GM18519 (cell line): Measurements from ENCODE around the gene AUTS2.

Experiments
- ATAC-seq: cut with Tn5 transposase; IDR thresholded peaks from one replicate; pipeline ENCODE4 v1.9.1; 2021; ENCODE audit warnings: mild to moderate bottlenecking, moderate library complexity; ENCODE audit not compliant: unreplicated experiment, low FRiP score

Gene AUTS2

DNA sequence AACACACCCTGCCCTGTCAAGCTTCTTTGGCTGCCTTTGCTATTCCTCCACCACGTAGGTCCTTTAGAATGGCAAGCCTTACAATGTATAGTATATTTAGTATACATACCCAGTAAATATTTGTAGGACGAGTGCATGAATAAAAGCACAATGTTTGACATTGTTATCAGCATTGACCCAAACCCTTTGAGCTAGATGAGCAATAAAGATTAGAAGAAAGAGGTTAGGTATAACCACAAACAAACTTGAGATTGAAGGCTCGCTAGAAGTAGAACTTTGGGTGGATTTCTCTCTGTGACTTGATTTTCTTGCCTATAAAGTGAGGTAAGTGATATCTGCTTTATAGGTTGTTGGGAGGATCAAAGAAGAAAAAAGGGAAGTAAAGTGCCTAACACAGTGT, 972.7 kb downstream of the AUTS2 start:
- ATAC-seq: no peak

DNA sequence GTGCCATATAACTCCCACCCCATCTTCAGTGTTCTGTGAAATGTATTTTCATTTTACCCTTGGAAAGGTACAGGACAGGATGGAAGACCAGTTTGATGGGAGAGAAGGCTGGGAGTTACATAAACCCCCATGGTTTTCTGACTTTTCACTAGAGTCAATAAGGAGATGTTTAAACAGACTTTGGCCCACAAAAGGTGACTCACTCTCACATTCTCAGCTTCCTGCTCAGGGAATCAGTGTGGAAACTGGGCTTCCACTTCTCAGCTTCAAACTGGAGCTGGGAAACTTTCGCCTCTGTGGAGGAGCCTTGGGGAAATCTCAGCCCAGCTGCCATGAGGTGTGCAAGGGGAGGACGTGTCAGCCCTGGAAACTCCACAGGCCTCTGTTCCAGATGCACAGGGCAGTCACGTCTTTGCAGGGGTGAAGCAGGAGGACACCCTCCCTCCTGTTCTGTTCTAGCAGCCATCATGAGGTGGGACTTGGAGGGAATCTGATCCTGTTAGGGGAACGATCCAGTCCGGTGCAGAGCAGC, 973.2 kb downstream of the AUTS2 start:
- no peak for ATAC-seq

DNA sequence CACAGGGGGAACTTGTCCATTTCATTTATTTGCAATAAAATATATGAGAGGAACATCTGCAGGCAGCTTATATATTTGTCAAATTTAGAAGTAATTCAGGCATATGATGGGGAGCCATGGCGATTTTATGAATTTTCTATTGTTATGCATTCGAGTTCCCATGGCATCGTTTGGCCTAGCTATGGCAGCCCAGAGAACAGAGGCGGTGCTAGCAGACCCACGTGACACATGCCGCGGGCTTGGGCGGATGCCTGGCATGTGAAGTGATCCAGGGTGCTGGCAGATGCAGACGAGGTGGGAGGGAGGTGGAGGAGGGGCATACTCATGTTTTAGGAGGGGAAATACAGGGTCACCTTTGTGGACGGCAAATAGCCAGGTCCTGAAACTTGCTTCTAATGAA, 973.7 kb downstream of the AUTS2 start:
- ATAC-seq: no peak

DNA sequence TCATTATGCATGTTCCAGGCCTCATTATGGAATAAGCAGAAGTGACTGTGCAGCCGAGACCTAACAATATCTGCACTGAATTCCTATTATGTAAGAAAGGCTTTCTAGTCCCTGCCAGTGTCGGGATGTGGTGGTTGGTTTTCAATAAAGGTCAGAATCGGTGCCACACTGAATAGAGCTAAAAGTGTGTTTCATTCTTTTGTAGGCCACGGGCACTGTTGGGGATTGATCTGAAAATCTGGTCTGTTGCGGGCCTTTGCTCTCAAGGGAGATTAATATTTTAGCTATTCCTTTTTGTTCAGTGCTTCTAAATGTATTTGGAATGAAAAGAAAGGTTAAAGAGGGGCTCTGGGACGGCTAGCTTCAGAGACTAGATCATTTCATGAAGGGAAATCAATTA, 974.3 kb downstream of the AUTS2 start:
- no peak for ATAC-seq

DNA sequence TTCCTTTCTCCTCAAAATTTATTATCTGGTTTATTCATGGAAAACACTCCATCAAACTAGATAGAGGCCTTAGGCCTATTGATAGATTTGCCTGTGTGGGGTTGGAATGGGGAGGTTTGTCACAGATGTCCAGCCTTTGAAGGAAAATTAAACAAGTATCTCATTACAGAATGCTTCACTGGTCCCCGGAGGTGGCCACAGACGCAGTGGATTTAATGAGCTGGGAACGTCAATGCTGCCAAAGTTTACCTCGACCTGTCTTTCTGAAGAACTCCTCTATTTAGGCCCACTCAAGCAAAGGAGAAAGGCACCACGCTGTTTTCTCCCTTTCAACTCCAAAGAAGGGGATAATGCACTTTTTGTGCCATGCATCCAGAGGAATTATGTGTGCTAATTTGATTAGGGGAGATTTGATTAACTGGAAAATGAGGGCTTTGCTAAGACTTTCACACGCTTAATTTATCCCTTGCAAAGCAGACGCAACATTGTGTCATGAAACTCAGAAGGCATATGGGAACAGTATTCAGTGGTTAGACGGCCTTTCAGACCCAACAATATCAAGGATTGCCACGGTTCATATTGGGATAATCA, 974.9 kb downstream of the AUTS2 start:
- ATAC-seq: no peak

DNA sequence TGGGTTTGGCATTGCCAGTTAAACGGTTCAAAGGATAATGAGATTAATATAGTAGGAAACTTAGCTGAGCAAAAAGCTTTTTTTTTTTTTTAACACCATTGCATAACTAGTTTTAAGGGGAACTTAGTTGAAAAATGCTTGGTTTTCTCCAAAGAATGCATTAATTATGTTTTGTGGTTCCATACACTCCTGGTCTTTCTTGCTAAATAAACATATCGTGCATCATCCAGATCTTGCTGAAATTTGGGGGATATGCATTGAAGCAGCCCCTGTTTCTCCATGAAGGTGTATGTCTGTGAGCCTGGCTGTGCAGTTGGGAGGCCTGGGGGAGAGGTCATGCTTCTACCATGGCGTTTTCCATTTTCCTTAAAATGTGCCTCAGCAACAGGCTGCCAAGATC, 975.4 kb downstream of the AUTS2 start:
- no peak for ATAC-seq

DNA sequence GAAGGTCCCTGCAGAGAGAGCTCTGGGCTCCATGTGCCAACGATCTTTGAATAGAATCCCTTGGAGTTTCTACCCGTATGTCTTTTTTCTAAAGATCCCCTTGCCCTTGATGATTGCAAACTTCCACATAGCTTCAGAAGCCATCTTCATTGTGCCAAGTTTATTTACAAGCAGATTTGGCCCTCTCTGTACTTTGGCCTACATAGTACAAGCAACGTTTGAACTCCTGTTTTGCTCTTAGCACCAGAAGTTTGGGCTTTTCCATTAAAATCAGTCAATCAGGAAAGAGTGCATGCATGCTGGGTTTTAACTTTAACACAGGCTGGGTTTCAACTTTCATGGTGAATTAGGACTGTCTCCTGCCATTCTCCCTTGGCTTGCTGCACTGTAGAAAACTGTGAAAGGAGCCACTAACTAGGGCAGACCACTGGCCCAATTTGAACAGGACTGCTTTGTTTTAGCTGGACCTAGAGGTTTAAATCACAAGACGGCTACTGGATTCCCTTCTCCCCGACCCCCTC, 976.1 kb downstream of the AUTS2 start:
- no peak for ATAC-seq

DNA sequence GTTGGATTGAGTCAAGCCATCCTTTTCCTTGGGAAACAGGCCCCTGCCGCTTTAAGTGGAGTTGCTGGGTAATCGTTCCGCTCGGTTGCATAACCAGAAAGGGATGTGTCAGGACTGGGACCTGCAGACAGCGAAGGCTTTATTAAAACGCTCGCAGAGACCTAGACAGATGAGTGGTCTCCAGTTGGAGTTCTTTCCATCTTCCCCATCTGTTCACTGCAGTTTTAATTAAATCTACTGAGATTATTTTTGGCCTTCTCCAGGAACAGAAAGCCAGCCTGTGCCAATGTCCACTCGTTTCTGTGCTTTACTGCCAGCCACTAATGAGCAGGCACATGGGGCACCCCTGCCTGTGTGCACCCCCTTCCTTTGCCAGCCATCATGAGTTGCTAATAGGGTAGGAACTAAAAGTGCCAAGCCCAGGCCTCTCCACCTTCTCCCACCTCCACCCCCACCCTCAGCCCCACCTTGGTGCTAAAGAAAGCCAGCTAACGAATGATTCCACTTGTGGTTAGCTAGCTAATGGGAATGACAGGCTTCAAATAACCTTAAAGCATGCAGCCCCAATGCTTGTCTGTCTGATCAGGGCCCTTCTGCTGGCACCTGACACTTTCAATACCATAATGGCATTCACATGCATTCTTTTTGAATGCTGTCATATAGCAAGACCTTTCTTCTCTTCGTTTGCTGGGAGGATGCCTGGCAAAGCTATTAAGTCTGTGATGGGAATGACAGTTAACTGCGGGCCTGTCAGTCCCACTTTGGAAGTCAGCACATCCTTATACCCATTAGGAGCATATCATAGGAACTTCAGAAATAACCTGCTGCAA, 976.9 kb downstream of the AUTS2 start:
- ATAC-seq: no peak

DNA sequence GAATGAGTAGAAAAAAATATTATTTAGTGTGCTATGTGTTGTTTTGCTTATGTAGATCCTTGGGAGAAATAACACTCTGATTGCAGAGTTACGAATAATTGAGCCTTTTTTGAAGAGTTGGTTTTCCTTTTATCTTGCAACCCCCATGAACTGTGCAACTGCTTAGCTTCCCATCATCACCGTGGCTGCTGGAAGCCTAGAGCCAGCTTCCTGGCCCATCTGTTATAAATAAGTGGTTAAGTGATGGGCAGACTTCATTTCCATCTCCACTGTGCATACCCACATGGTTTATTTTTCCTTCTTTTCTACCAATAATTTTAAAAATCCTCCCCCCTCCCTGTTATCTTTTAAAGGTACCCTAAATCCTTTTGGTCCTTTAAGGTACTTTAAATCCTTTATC, 978.8 kb downstream of the AUTS2 start:
- ATAC-seq: no peak

DNA sequence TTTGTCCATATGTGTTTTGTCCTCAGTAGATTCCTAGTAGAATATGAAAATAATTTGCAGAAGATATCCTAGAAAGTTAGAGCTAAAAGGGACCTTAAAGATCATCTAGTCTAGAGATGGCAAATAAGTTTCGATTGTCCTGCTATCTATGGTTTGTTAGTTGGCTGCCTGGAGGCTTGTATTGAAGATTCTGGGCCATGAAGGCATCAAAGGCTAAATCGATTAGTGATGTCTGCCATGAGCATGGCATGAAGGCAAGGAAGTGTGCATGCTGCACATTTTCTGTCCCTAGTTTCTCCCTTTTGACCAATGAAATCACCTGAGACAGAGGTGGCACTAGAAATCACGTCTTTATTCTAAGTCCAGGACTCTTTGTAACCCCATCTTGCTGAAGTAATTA, 979.9 kb downstream of the AUTS2 start:
- ATAC-seq: no peak

DNA sequence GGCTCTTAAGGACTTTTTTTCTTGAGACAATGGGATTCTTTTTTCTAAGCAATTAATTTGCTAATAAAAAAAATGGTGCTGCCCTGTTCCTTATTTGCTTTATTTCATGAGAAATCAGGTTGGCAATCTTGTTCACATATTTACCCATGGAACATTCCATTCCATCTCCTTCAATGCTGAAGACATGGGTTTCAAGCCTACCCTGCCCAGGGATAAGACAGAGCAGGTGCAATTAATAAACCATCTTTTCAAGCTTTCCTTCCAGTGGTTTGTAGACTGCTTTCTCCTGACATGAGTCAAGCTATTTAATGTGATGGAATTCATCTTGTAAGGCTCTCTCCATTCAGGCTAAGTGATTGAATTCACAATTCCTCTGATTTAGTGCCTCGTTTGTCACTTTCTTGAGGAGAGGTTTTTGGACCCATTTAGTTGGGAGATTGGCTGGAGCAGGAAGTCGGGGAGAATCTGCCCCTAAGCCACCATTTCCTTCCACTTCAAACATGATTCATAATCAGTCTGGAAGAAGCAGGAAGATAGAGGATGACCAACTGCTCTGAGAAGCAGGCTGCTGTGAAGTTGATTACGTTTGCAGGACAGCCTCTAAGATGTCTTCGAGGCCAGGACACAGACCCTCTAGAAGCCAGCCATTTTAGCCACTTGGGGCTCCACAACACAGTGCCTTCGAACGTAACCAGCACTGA, 981.3 kb downstream of the AUTS2 start:
- ATAC-seq: no peak

DNA sequence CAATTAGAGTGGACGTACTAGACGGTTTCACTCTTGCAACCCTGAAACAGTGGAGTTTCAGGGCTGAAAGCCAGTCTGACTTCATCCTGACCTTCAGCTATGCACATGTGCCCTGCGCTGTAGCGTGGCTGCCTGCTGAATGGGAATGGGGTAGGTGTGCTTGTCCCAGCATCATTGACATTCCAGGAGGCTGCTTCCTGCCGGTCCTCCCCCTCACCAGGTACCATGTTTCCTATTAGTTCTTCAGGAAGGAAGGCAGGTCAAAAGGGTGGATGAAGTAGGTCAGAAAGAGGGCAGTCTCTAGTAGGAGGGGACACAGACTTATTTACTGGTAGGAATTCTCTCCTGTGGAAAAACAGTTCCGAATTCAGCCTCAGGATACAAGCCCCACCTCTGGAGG, 981.9 kb downstream of the AUTS2 start:
- no peak for ATAC-seq

DNA sequence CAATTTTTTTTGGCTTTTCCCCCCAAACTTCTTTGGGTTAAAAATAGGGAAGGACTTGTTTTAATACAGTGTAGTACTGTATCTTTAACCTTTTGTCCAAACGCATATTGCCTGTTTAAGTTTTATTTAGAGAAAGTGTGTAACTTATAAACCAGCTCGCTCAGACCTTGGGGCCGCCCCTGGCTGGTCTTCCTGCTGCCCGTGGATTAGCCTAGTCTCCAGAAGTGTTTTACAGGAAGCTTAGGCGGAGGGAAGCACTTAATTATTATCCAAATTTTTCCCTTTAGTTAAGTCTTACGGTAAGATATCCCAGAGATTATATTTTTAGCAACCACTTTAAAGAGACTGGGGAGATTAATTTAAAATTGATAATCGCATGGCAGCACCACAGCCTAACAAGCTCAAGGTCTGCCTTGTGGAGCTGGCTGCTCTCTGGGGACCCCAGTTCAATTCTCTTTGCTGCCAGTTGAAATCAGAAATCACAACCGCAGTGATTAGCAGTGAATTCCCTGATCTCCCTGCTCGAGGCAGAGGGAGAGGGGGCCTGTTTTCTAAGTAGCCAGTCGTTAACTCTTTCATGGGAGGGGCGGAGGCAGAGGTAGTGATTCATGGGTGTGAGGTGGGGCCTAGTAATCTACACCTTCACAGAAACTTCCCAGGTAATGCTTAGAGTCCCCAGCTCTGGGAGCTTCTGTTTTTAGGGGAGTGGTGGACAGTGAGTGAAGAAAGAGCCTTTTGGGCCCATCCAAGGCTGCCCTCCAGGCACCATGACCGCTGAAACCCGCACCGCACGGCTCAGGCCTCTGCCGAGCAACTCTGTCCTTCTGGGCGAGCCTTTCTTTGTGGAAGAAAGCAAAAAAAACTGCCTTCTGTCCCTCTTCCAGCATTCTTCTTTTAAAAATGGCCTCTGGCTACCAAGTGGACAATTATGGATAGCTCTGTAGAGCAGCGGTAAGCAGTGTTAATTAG, 984.9 kb downstream of the AUTS2 start:
- no peak for ATAC-seq

DNA sequence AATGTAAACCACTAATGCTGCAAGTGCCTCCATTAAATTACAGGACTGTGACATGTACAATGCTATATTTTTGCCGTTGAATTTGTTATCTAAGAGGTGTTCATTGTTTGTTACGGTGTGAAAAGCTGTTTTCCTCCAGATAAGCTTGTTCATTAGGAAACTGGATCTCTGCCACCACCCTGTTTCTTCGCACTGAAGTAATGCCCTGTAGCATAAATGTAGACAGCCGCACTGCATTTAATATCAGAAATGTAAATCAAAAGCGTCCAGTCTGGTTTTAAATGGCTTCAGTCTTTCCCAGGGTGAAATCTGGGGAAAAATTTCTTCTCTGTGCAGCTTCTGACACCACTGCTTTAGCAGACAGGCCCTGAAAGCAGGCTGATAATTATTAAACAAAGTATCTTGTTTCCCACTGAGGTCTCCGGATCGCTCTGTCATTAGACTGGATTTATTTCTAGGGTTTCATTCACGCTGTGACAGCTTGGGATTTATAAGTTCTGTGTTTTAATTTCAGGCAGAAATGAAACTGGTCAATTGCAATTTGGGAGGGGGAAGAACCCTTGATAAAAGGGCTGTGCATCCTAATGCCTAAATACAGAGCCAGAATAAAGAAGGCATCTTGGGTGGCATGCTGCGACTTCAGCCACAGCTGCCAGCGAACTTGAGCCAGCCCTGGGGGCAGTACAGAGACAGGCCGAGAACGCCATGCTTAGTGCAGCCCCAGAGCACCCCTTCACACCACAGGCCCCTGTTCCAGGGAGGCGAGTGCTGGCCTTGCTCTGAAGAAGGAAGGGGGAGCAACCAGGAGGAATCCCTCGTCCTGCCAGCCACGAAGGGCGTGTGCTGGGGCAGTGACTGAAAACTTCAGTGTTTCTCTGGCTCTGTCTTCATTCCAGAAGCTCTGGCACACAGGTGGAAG, 985.9 kb downstream of the AUTS2 start:
- ATAC-seq: no peak

DNA sequence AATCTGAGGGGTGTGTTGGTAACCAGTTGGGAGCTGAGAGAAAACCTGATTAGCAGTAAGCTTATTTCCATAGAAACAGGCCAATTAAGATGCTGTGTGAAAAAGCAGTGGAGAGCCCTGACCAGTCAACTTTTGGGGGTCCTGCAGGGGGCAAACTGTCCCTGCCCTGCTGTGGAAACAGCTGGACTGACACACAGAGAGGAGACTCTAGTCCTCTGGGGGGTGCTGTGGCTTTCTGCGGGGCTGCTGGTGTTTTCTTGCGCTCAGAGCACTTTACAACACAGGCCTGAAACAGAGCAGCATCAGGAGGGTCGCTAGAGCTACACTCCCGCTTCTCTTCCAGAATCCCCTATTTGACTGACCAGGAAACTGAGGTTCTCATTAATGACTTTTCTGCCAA, 986.8 kb downstream of the AUTS2 start:
- ATAC-seq: no peak

DNA sequence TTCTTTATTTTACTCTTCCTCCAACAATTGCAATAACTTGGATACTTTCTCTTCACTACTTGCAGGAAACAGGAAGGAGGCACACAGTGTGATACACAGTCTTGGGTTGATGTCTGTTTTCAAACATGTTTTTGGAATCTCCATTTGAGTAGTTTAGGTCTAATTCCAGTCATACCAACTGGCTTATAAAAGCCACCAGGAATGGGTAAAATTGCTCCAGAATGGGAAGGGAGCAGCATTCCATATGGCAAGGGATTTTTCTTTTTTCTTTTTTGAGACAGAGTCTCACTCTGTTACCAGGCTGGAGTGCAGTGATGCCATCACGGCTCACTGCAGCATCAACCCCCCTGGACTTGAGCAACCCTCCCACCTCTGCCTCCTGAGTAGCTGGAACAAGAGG, 988.5 kb downstream of the AUTS2 start:
- ATAC-seq: no peak

DNA sequence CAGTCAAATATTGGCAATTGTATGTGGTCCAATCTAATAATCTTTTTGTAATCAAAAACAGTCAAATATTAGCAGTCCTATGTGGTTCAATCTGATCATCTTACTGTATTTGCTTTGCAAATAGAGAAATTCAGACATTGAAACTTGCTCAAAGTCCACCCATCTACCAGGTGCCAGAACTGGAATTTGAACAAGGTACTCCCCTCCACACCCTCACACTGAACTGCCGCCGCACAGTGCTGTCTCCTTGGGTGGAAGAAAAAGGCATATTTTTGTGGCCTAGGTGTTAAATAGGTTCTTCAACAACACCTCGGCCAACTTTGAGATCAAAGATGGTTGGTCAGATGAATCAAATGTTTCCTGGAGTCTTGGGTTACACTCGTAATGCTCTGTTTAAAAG, 989.5 kb downstream of the AUTS2 start:
- ATAC-seq: no peak

DNA sequence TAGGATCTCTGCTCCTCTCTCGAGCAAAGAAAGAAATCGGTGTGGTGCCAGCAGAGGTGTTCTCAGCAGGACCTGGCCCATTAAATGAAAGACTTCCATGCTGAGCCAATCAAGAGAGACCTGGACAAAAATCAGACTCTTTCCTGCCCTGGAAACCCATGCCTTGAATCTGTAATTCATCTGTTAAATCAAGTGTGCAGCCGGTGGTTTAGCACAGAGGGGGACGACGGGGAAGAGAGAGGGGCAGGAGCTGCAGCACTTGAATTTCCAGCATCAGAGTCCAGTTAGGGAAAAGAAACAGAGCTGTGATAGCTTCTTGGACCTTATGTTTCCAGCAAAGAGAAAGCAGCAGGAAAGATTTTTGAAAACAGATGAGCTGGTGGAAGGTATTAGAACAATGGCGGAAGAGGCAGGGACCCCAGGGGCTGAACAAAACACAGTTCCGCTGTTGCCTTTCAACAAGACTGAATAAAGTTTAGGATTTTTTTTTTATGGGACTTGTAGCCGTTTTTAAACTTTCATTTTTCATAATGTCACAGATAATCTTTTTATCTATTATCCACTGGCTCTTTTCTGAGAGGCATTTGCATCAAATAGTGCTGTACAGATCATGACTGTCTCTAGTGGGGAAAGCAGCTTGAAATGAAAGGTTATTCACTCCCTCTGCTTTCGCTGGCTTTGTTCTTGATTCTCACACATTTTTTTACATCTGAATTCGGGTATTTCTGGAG, 990.1 kb downstream of the AUTS2 start:
- no peak for ATAC-seq
